GM21717 (cell line): Measurements from ENCODE around the gene KIRREL3.

Experiments used
- ATAC-seq: cut with Tn5 transposase; IDR thresholded peaks from one replicate; pipeline ENCODE4 v1.9.1; 2021; ENCODE audit warnings: mild to moderate bottlenecking, moderate library complexity; ENCODE audit not compliant: unreplicated experiment

Gene KIRREL3

GRCh38 chr11:126547161-126547560, 453.4 kb downstream of the KIRREL3 start:
- no peak for ATAC-seq

- no peak for ATAC-seq
Observed at GRCh38 chr11:126546694-126547093, 453.9 kb downstream of the KIRREL3 start.

- ATAC-seq = no peak
Observed at GRCh38 chr11:126546191-126546590, 454.4 kb downstream of the KIRREL3 start.

DNA sequence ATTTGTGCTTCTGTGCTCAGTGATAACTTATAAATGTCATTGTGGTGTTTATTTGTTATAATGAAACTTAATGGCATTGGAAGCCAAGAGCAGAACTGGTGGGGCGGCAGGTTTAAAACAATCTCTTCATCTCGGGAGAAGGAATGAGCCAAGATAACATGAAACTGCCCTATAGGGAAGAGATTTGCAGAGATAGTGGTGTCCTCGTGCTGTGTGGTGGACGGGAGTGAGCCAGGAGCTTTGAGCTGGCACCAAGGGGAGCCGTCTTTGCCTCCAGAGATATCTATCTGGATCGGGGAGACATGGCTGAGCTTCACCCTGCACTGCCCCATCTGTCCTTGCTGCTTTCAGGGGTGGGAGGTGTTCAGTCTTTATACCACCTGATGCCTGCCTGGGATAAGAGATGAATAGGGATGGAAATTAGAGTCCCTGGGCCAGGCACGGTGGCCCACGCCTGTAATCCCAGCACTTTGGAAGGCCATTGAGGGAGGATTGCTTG, 455.5 kb downstream of the KIRREL3 start:
- no peak for ATAC-seq

DNA sequence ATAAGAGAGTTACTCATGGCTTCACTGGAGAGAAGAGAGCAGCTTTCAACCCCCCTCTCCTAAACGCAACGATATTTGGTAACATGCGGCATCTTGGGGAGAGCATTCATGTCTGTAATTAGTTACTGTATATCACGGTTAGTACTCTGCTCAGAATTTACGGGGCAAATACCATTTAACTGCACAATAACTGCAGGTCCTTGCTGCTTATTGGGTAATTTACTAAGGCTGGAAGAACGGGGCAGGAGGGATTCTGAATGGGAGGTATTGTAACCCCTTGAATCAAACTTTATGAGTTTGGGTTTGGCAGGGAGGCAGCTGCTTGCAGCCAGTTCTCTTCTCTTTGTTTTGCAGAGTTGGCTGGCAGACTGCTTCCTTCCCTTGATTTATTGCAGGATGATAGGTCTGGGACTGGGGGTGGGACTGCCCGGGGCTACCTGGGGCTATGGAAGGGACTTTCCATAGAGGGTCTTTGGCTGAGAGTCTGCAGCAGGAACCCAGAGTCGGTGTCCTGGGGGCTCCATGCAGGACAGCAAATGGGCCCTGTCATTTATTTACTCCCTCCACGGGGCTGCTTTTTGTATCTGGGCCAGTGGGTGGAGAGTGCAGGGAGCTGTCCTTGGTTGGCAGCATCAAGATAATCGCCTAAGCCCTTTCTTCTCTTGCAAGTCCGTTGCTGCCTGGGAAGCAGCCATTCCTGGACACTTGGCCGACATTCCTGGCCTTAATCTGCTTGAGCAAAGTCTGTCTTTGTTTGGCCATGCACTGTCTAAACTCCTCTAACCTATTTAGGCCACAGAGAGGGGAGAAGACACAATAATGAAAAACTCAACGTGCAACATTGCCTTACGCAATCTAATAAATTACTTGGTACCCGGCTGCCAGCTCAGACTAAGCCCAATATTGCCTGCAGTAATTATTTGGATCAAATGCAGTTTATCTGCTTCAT, 456.2 kb downstream of the KIRREL3 start:
- no peak for ATAC-seq

GRCh38 chr11:126543691-126544090, 456.9 kb downstream of the KIRREL3 start:
- no peak for ATAC-seq

- no peak for ATAC-seq
Observed at GRCh38 chr11:126542334-126543015, 458.1 kb downstream of the KIRREL3 start.

GRCh38 chr11:126538071-126538470, 462.5 kb downstream of the KIRREL3 start:
- ATAC-seq = no peak

GRCh38 chr11:126537492-126537891, 463.1 kb downstream of the KIRREL3 start:
- no peak for ATAC-seq

DNA sequence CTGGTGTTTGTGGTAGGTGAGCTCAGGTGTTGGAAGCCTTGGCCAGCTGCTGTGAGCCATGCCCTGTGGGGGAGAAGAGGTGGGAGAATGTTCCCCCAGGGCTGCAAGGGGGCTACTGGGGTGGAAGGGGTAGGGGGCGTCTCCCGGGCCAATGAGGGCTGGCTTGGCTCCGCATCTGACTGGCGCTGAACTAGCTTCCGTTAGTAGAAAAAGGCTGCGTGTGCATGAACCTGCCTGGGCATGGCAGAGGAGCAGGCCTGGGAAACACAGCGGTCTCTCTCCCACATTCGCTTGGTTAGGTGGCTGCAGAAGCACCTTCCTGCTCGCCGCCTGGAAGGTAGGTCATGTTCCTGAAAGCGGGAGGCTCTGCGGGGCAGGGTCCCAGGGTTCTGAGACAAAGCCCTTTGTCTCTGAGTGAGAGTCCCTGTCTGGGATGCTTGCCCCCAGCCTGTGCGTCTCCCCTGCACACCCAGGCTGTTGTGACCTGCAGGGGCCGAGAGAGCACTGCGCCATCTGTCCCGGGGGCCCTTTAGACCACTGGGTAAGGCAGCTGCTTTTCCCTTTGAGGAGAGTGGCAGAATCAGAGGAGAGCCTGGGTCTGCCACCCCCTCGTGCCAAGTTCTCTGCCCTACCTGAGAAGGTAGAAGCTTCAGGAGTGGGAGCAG, 466.3 kb downstream of the KIRREL3 start:
- ATAC-seq = no peak

GRCh38 chr11:126533560-126533959, 467.0 kb downstream of the KIRREL3 start:
- ATAC-seq = no peak

- ATAC-seq = no peak
Observed at GRCh38 chr11:126530416-126530815, 470.2 kb downstream of the KIRREL3 start.

DNA sequence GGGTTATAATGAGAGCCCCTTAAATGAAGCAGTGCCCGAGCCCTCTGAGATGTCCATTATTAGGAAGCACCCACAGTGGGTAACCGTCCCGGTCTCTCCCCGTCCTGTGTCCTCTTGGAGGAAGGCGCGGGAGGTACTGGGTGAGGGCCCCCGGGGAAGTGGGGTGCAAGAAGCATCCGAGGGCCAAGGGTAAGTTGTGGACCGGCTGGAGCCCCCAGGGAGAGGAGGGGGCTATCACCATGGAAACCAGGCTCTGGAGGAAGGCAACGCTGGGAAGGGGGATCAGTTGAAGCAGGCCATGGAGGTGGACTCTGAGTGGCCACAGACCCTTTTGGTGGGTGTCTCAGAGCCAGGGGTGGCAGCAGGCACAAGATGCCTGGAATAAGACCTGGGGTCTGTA, 471.5 kb downstream of the KIRREL3 start:
- ATAC-seq = no peak

DNA sequence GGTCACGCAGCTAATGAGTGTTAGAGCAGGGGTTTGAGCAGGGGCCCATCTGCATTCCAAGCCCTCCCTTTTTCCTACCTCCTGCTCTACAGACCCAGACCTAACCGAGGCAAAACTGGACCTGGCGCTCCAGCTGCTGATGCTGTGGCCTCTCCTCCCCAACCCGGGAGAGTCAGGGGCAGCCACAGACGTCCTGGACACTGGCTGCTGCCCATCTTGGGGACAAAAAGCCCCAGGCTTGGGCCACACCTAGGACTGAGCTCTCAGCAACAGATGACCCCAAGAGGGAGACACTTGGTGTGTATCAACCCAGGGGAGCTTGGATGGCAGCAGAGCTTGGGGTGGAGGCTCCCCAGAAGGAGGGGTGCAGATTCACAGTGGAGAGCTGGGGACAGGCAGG, 472.5 kb downstream of the KIRREL3 start:
- ATAC-seq = no peak

DNA sequence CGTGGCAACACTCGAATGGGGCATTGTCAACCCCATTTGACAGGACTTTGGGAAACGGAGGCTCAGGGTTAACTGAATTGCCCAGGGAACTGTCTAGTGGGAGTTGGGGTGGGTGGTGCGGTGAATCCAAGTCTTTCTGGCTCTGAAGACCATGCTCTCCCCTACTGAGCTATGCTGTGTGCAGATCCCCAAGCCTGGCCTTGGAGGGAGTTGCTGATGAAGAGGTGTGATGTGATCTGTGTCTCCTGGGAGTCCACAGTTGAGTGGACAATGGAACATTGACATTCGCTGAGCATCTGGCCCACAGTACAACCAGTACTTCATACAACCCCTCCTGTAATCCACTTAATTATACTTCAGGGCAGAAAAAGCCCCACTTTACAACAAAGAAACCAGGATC, 472.9 kb downstream of the KIRREL3 start:
- no peak for ATAC-seq

GRCh38 chr11:126526471-126526870, 474.1 kb downstream of the KIRREL3 start:
- no peak for ATAC-seq

DNA sequence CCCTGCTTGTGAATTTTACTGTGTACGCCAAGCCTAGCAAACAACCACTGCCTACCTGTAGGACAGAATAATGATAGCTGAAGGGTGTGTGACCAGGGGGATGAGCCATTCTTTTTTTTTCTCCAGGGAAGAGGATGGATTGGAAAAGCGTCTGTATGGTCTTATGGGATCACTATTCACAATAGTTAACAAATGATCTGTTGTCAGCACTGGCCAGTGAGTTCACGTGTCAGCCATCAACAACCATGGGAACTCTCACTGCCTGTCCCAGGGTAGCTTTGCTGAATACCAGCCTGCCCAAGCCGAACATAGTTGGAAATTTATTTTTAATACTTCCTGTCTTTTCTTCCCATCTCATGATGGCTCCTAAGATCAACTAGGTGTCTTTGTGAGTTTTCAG, 474.9 kb downstream of the KIRREL3 start:
- ATAC-seq = no peak

DNA sequence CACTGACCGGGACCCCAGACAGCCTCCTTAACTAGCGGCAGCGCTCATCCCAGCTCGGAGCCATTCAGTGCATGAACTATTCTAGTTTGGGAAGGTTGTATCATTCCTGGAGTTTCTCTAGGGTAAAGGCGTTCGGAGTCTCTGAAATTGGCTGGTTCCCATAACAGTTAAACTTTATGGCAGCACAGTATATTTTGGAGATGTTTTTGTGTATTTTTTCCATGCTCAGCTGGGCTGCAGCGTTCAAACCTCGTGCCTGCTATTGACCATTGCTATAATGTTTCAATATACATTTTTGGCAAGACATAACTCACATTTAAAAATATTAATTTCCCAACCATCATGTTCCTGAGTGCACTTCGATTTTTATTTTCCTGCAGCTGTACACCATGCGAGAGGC, 475.4 kb downstream of the KIRREL3 start:
- ATAC-seq = no peak

DNA sequence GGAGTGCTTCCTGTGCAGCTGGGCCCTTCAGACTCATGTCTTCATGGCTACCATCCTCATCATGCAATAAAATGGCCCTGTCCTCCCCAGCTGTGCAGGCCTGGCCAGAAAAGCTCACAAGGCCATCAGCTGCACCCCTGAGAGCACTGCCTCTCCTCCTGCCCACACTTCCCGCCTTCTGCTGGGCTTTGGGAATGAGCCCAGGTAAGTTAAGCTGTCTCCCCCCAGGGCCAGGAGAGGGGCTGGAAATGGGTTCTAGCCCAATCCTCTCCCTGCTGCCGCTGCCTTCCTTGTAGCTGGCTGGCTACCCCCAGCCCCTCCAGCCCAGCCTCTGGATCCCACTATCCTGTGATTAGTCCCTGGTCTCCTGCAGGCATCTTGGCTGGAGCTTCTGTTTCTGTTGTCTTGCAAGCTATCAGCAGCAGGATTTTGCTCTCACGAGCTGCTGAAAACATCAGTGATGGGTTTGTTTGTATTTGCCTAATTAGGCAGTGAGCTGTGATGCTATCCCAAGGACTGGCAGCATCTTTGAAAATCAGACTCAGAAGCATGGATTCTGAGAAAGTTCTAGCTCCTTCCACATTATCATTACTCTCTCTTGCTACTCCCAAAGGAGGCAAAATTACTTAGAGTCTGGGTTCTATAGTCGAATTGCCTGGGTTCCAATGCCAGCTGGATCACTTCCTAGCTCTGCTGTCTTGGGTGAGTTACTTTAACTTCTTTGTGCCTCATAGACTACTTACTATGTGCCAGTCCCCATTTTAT, 476.9 kb downstream of the KIRREL3 start:
- ATAC-seq = no peak

- ATAC-seq = no peak
Observed at GRCh38 chr11:126522606-126523005, 478.0 kb downstream of the KIRREL3 start.

DNA sequence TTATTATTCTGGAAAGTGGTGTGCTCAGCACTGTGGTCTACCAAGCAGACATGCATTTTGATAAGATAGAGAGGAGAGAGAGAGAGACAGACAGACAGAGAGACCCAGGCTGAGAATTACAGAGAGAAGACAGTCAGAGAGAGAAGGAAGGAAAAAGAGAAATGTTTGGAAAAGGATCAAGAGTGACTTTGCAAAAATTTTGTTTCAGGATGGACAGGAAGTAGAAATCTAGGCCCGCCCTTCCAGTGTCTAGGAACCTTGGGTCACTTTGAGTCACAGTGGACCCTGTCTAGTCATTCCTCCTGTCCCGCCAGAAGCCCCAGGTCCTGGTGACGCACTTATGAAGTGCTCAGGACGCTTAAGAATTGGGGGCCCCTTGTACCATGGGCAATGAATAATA, 478.4 kb downstream of the KIRREL3 start:
- no peak for ATAC-seq
